GM18951 (cell line): ENCODE data around the gene ABHD12.

Experiments
- POLR2A ChIP-seq: IDR thresholded peaks from 4 replicates; pipeline ENCODE4 v1.6.1; 2011; ENCODE audit warnings: mild to moderate bottlenecking; ENCODE audit not compliant: insufficient read length, insufficient read depth; ENCODE audit errors: extremely low read depth
- in situ Hi-C: fragments of 300-500 bp; cut with MboI; formaldehyde crosslinking; loops from one replicate; pipeline ENCODE4 v1.12.0; 2022; ENCODE audit warnings: low sequenced_read_pairs, mixed read lengths, inconsistent platforms; ENCODE audit not compliant: unreplicated experiment

ABHD12 gene

DNA sequence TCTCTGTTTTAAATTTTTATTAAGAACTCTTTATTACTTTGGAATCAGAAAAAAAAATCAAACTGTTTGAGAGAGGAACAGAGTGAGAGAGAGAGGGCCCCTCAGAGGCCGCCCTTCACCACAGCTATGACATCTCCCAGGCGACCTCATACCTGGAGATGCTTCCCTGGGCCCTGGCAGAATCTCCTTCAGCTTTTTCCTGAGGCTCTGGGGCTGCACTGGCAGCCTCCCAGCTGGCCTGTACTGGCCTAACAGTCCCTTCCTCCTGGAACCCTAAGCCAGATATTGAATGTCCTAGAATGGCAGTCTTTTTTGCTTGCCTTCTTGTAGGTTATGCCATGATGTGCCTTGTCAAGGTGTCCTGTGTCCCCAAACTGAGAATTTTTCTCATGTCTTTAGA, 13.7 kb downstream of the ABHD12 start:
- in situ Hi-C loops = no loop called here
- TF ChIP-seq POLR2A = no peak

DNA sequence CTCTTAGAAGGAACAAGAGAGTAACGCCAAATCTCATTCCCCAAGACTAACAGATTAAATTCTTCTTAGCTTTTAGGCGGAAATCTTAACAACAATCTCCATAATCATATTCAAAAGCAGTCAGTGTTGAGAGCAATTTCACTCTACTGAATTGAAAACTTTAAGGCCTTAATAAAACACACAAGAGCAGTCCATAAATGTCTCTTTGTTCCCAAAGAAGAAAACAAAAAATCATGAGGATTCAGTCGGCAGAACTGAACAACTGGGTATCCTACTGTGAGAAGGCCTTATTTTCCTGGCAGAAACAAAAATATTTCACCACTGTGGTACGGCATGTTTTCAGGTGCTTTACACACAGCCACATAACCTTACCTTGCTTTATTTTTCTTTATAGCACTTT, 14.4 kb downstream of the ABHD12 start:
- in situ Hi-C loops = no loop called here
- no peak for TF ChIP-seq POLR2A

DNA sequence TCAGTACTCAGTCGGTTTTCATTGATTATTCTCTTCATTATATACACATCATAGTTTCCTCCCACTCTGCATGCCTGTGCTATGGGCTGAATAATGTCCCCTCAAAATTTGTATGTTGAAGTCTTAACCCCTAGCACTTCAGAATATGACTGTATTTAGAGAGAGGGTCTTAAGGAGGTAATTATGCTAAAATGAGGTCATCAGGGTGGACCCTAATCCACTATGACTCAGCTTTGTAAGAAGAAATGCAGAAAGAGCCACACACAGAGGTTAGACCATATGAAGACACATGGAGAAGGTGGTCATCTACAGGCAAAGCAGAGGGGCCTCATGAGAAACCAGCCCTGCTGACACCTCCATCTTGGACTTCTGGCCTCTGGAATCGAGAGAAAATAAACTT, 15.8 kb downstream of the ABHD12 start:
- no peak for TF ChIP-seq POLR2A
- in situ Hi-C loops = no loop called here

DNA sequence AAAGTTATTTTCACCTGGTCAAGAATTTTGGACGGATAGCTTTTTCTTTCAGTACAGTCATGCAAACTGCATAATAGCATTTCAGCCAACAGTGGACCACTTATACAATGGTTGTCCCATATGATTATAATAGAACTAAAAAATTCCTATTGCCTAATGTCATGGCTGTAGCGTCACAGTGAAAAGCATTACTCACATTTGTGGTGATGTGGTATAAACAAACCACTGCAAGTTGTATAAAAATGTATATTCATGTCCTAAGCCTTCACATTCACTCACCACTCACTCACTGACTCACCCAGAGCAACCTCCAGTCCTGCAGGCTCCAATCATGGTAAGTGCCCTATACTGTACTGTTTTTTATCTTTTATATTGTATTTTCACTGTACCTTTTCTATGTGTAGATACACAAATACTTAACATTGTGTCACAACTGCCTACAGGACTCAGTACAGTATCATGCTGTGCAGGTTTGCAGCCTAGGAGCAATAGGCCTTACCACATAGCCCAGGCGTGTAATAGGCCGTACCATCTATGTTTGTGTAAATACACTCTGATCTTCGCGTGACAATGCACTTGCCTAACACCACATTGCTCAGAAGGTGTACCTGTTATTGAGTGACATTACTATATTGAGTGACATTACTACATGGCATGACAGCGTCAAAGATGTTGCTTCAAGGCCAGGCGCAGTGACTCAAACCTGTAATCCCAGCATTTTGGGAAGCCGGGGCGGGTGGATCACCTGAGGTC, 17.9 kb downstream of the ABHD12 start:
- in situ Hi-C loops = no loop called here

GRCh38 chr20:25369971-25370370, 20.7 kb downstream of the ABHD12 start:
- TF ChIP-seq POLR2A = no peak
- in situ Hi-C loops = no loop called here

More for the DNA sequence above, 17.9 kb downstream of the ABHD12 start:
- no peak for TF ChIP-seq POLR2A

DNA sequence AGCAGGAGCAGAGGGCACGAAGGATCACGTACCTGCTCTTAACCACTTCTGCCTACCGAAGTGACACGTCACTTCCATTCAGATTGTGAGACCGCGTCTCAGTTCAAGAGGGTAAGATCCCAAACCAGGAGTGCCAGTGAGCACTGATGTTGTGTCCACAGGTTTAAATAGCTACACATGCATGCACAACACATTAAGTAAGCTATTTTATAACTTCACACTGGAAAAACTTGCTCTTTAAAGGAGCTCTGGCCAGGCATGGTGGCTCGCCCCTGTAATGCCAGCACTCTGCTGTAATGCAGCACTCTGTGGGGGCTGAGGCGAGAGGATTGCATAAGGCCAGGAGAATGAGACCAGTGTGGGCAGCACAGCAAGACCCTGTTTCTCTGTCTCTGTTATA, 21.1 kb downstream of the ABHD12 start:
- in situ Hi-C loops = no loop called here
- TF ChIP-seq POLR2A = no peak

DNA sequence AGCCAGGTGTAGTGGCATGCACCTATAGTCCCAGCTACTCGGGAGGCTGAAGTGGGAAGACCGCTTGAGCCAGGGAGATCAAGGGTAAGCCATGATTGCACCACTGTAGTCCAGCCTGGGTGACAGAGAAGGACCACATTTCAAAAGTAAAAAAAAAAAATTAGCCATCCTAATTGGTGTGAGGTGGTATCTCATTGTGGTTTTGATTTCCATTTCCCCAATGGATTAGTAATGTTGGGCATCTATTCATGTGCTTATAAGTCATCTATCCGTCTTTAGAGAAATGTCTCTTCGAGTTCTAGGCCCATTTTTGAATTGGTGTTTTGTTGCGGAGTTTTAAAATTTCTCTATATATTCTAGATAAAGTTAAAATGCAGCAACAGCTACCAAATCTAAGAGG, 21.7 kb downstream of the ABHD12 start:
- in situ Hi-C loops = no loop called here
- no peak for TF ChIP-seq POLR2A

GRCh38 chr20:25368526-25368925, 22.1 kb downstream of the ABHD12 start:
- in situ Hi-C loops = no loop called here
- no peak for TF ChIP-seq POLR2A

DNA sequence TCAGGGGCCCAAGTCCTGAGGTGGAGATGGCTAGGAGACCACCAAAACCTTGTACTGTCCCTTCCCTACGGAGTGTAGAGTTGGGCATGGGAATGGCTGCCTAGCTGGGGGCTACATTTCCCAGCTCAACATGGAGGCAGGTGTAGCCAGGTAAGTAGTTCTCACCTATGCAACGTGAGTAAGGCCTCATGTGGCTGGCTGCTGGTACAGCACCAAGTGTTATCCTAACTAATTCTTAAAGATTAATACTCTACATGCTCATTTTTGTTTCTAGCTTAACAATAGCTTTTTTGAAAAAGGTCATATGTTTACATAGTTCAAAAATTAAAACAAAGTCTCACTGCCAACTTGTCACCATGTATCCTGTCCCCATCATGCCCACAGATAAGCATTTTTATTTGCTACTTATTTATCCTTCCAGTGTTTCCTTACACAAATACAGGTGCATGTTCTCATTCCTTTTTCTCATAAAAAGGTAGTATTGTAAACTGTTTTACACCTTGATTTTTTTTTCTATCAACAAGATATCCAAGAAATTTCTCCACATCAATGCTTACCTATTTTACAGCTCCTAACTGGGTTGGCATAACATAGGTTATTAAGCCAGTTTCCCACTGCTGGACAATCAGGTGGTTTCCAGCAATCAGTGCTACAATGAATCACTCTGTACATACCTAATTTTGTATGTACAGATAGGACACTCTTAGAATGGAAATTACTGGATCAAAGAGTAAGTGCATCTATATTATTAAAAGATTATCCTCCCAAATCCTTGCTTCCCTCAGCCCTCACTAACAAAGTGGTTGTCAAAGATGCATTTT, 25.5 kb downstream of the ABHD12 start:
- no peak for TF ChIP-seq POLR2A
- in situ Hi-C loops = no loop called here

GRCh38 chr20:25364180-25364788, 26.4 kb downstream of the ABHD12 start:
- TF ChIP-seq POLR2A = no peak
- in situ Hi-C loops = no loop called here

DNA sequence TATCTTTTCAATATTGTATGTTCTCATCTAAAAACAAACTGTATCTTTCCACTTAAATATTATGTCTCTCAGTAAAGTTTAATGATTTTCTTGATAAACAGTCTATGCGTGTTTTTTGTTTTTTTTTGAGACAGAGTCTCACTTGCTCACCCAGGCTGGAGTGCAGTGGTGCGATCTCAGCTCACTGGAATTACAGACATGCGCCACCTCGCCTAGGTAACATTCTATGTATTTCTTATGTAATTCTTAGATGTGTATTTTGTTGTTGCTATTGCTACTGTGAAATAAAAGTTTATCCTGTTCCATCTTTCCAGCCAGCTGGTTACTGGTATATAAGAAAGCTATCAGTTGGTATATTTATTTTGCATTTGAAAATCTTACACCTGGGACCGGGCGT, 29.4 kb downstream of the ABHD12 start:
- in situ Hi-C loops = no loop called here
- TF ChIP-seq POLR2A = no peak

- no peak for TF ChIP-seq POLR2A
- in situ Hi-C loops = no loop called here
These were observed 29.9 kb downstream of the ABHD12 start for GRCh38 chr20:25360631-25361286.

GRCh38 chr20:25356271-25356933, 34.2 kb downstream of the ABHD12 start:
- TF ChIP-seq POLR2A = no peak
- in situ Hi-C loops = no loop called here
